Panc1 (cell line): ENCODE data around the gene COQ9. TPM values are rescaled to one million over a fixed set of nuclear protein-coding genes. Genes with fewer than 3 reads are reported as not detected.

ENCODE experiments used
- ATAC-seq: fragments of 200-7000 bp; cut with Tn5 transposase; 2 replicates; pipeline ENCODE4 v1.9.1; 2020; ENCODE audit warnings: mild to moderate bottlenecking, moderate library complexity
- BruUV-seq: library from RNA; stranded (reverse); fragments of 400-500 nt; replicated peaks from 2 replicates; lab custom pipeline; 2021; lab: Mats Ljungman, UMichigan
- CTCF ChIA-PET: fragments of 300-600 bp; sonication (Branson Sonifier 250); formaldehyde crosslinking; loops from one replicate; lab custom pipeline; 2022; ENCODE audit warnings: antibody characterized with exemption; lab: Charles Lee
- POLR2A ChIA-PET: fragments of 300-600 bp; sonication (Branson Sonifier 250); formaldehyde crosslinking; loops from one replicate; lab custom pipeline; 2022; ENCODE audit warnings: antibody characterized with exemption; lab: Charles Lee
- DNase-seq: peaks from one replicate; pipeline ENCODE4 v3.0.0-alpha.2; 2010; ENCODE audit warnings: low read depth, low spot score
- H3K27ac ChIP-seq: 2 replicates; pipeline ENCODE4 v1.5.1; 2011; ENCODE audit warnings: mild to moderate bottlenecking, low read length, inconsistent platforms
- H3K27me3 ChIP-seq: fragments of 200-500 bp; sonication (Bioruptor generic); 2 replicates; pipeline ENCODE4 v1.6.0; 2014; ENCODE audit warnings: low read length, inconsistent platforms; ENCODE audit not compliant: control insufficient read depth, insufficient read depth
- H3K36me3 ChIP-seq: fragments of 200-500 bp; sonication (Bioruptor generic); 2 replicates; pipeline ENCODE4 v1.5.1; 2014; ENCODE audit warnings: inconsistent platforms, mild to moderate bottlenecking, low read length, moderate library complexity; ENCODE audit not compliant: control insufficient read depth, insufficient read depth
- H3K4me1 ChIP-seq: 2 replicates; pipeline ENCODE4 v1.5.1; 2011; ENCODE audit warnings: inconsistent platforms, mild to moderate bottlenecking, low read length, moderate library complexity; ENCODE audit not compliant: control insufficient read depth, insufficient read depth
- H3K4me3 ChIP-seq, 2 experiments: 2 replicates each; pipeline ENCODE4 v1.5.1; 2011 to 2012; ENCODE audit warnings: low read depth in 2 of 2, low read length in 2 of 2, mild to moderate bottlenecking in 2 of 2, inconsistent platforms in 1 of 2, moderate library complexity in 1 of 2
- H3K9me3 ChIP-seq: fragments of 200-500 bp; sonication (Bioruptor generic); 2 replicates; pipeline ENCODE4 v1.5.1; 2014; ENCODE audit warnings: low read depth, mild to moderate bottlenecking, inconsistent platforms, low read length, moderate library complexity; ENCODE audit not compliant: control insufficient read depth, insufficient read depth
- POLR2AphosphoS5 ChIP-seq: IDR thresholded peaks from 2 replicates; pipeline ENCODE4 v1.6.1; 2012; ENCODE audit warnings: mild to moderate bottlenecking, low read depth, low read length, moderate library complexity
- SIN3A ChIP-seq: IDR thresholded peaks from 2 replicates; pipeline ENCODE4 v1.6.1; 2012; ENCODE audit warnings: low read depth, mild to moderate bottlenecking, low read length, moderate library complexity, borderline replicate concordance; ENCODE audit not compliant: insufficient read depth
- TCF7L2 ChIP-seq: IDR thresholded peaks from 2 replicates; pipeline ENCODE4 v1.6.1; 2011; ENCODE audit warnings: mild to moderate bottlenecking, low read depth, low read length, inconsistent platforms
- in situ Hi-C: cut with HindIII; loops from 2 replicates; pipeline ENCODE4 v1.10.0; 2016; ENCODE audit warnings: low sequenced_read_pairs, low pct_unique_long_range_greater_than_20kb
- intact Hi-C: fragments of 100-400 bp; cut with micrococcal nuclease; formaldehyde crosslinking; loops from one replicate; pipeline ENCODE4 v1.10.0; 2022; ENCODE audit not compliant: unreplicated experiment
- total RNA-seq: library from RNA; stranded (reverse); gene quantifications from one replicate; pipeline ENCODE4 v1.2.1, GENCODE V29; 2021; ENCODE audit not compliant: unreplicated experiment
- TF ChIP-seq, protein P1 (sequence below): fragments of 450-650 bp; IDR thresholded peaks from 2 replicates; pipeline ENCODE4 v1.5.1; 2017; ENCODE audit warnings: mild to moderate bottlenecking
- TF ChIP-seq, protein P2 (sequence below), 2 experiments: IDR thresholded peaks; 2 replicates each; pipeline ENCODE4 v1.6.1; 2011 to 2012; ENCODE audit warnings: low read depth in 2 of 2, control low read depth in 1 of 2, low read length in 1 of 2, mild to moderate bottlenecking in 1 of 2, moderate library complexity in 1 of 2; ENCODE audit not compliant: insufficient read depth in 1 of 2

Gene COQ9
- total RNA-seq, 1 experiment from 2014 or later: 48.5 TPM

DNA sequence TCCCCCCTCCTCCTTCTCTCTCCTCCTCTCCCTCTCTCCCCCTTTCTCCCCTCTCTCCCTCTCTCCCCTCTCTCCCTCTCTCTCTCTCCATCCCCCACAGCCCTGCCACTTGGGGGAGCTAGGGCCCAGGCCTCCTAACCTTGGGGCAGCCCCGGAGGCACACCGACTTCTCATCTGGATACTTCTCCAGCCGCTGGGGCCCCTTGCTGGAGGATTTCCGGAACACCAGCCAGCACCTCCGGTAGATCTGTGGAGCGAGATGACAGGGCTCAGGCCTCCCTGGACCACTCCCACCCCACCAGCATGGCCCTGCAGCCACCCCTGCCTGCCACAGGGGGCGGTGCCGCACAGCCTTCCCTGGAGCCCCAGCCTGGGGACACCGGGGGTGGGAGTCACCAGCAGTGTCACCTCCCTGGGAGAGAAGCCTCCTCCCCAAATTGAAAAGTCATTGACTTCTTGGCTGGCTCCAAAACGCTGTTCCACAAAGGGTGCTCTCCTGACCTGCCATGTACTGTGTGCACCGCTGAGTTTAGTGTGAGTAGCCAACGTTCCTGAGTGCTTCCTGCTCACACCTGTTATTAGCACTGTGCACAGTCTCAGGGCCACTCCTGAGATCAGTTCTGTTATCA is 28.5 kb downstream of the COQ9 start:
- Histone ChIP-seq H3K4me3 (no peak overlapping the region), H3K9me3 (no peaks in the 10 kb centered on the region), H3K36me3 (no peaks in the 10 kb centered on the region; the same call in 1 of the 2 replicates), H3K4me1 (peaks cover 7% of the 10 kb centered on the region), H3K27ac (no peak overlapping the region), H3K27me3 (no peaks in the 10 kb centered on the region)
- TF ChIP-seq, protein P1, sequence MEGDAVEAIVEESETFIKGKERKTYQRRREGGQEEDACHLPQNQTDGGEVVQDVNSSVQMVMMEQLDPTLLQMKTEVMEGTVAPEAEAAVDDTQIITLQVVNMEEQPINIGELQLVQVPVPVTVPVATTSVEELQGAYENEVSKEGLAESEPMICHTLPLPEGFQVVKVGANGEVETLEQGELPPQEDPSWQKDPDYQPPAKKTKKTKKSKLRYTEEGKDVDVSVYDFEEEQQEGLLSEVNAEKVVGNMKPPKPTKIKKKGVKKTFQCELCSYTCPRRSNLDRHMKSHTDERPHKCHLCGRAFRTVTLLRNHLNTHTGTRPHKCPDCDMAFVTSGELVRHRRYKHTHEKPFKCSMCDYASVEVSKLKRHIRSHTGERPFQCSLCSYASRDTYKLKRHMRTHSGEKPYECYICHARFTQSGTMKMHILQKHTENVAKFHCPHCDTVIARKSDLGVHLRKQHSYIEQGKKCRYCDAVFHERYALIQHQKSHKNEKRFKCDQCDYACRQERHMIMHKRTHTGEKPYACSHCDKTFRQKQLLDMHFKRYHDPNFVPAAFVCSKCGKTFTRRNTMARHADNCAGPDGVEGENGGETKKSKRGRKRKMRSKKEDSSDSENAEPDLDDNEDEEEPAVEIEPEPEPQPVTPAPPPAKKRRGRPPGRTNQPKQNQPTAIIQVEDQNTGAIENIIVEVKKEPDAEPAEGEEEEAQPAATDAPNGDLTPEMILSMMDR: peak; percentile 85
- no peak for TF ChIP-seq POLR2AphosphoS5
- ChIA-PET CTCF (no interaction called here), POLR2A (no interaction called here)
- intact Hi-C loops (no loop called here), in situ Hi-C loops (no loop called here)
- BruUV-seq: no TSS peak
- DNase-seq (no peak), ATAC-seq (peak; percentile 67)

DNA sequence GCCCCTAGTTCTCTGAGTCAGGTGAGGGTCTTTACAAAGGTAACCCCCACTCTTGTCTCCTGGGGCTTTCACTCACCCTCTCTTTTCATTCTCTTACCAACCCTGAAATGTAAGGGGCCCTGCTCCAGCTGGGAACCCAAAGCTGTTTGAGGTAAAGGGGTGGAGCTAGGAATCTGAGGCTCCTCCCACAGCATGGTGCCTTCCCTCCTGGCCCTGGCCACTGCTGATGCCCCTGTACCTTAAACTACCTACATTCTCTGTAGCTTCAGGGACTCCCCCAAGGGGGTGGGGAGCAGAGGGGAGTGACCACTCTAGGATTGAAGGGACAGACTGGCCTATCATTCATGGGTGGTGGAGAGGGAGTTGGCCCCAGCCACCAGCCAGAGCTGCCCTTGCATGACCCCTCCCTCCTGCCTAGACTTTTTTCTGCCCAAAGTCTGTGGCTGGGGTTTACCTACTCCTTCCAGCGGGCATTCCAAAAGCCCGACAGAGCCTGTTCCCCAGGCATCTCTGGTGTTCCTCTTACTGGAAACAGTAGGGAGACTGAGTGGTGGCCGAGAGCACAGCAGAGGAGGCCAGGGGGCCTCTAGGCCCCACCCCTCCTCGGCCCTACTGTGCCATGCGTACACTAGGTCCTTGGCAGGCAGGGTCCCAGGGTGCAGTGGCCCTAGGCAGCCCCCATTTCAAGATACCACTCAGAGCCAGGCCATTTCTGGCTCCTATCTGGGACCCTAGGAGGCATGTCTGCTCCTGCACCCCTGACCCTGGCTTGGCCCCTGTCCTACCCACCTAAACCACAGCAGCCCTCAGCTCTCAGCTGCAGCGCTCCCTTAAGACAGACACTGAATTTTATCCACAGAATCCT is 29.5 kb downstream of the COQ9 start:
- in situ Hi-C loops (no loop called here), intact Hi-C loops (no loop called here)
- CTCF ChIA-PET: no interaction called here
- DNase-seq: no peak
- ATAC-seq: no peak
- TF ChIP-seq TCF7L2 (no peak), SIN3A (no peak), POLR2AphosphoS5 (no peak)
- TF ChIP-seq, protein P1: no peak
- TF ChIP-seq, protein P2, sequence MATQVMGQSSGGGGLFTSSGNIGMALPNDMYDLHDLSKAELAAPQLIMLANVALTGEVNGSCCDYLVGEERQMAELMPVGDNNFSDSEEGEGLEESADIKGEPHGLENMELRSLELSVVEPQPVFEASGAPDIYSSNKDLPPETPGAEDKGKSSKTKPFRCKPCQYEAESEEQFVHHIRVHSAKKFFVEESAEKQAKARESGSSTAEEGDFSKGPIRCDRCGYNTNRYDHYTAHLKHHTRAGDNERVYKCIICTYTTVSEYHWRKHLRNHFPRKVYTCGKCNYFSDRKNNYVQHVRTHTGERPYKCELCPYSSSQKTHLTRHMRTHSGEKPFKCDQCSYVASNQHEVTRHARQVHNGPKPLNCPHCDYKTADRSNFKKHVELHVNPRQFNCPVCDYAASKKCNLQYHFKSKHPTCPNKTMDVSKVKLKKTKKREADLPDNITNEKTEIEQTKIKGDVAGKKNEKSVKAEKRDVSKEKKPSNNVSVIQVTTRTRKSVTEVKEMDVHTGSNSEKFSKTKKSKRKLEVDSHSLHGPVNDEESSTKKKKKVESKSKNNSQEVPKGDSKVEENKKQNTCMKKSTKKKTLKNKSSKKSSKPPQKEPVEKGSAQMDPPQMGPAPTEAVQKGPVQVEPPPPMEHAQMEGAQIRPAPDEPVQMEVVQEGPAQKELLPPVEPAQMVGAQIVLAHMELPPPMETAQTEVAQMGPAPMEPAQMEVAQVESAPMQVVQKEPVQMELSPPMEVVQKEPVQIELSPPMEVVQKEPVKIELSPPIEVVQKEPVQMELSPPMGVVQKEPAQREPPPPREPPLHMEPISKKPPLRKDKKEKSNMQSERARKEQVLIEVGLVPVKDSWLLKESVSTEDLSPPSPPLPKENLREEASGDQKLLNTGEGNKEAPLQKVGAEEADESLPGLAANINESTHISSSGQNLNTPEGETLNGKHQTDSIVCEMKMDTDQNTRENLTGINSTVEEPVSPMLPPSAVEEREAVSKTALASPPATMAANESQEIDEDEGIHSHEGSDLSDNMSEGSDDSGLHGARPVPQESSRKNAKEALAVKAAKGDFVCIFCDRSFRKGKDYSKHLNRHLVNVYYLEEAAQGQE (IDR thresholded peaks at IDR 0.05; ENCODE audit: insufficient read depth in 1 of 2, low read depth in 2 of 2, low read length in 1 of 2): no peak
- Histone ChIP-seq H3K9me3 (no peaks in the 10 kb centered on the region), H3K27me3 (no peaks in the 10 kb centered on the region), H3K36me3 (no peaks in the 10 kb centered on the region), H3K27ac (no peak overlapping the region), H3K4me1 (peaks cover 7% of the 10 kb centered on the region), H3K4me3 (no peak overlapping the region)
- no TSS peak for BruUV-seq
- POLR2A ChIA-PET: no interaction called here
